ENCODE results near the gene PLXNA3. TPM values are rescaled to one million over a fixed set of nuclear protein-coding genes. Genes with fewer than 3 reads are reported as not detected.

The PLXNA3 gene
- total RNA-seq, 2 donors from 2014 or later = 52.6 to 68.8 TPM

DNA sequence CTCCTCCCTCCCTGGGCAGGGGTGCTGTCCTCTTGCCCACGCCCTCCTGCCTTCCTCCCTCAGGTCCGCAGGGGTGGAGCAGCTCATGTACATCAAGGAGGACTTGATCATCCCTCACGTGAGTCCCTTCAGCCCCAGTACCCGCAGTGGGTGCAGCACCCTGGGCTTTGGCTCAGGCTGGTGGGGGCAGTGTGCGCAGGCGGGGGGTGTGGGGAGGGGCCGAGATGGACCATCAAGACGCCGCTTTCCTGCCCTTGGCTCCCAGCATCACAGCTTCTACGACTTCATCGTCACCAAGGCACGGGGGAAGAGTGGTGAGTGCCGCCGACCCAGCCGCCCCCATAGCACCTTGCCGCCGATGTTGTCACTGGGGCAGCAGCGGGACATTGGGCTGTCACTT, 8.5 kb upstream of the PLXNA3 start:
- Histone ChIP-seq H3K9ac (ENCODE audit: extremely low read depth, low read length, poor library complexity, severe bottlenecking) (no peak overlapping the region), H3K4me1 (ENCODE audit: control insufficient read depth, insufficient read depth, low read length) (no peaks in the 10 kb centered on the region), H3K27ac (ENCODE audit: low read depth, low read length) (no peak overlapping the region), H3K9me3 (ENCODE audit: control insufficient read depth, low read length) (no peaks in the 10 kb centered on the region), H3K27me3 (ENCODE audit: control insufficient read depth, insufficient read depth, low read length, poor library complexity, severe bottlenecking) (no peaks in the 10 kb centered on the region), H3K36me3 (ENCODE audit: control insufficient read depth, insufficient read depth, low read length) (peaks cover 12% of the 10 kb centered on the region), H3K4me3 (ENCODE audit: low read length) (no peak overlapping the region)
- WGBS, 2 experiments (ENCODE audit: insufficient coverage in 1 of 2, insufficient read length in 1 of 2) = 97% methylated on average over 18 of the region's 18 CpGs; no CpG with 5 or more reads in 1 of the 2 experiments
- Mint-ChIP-seq H3K9me3 (peaks cover 67% of the 10 kb centered on the region), H3K4me3 (no peak overlapping the region), H3K36me3 (ENCODE audit: low read depth) (peaks cover 36% of the 10 kb centered on the region), H3K27me3 (ENCODE audit: insufficient read depth) (no peaks in the 10 kb centered on the region), H3K27ac (no peak overlapping the region), H3K4me1 (no peaks in the 10 kb centered on the region)
- no peak for DNase-seq
- TF ChIP-seq, protein P1, sequence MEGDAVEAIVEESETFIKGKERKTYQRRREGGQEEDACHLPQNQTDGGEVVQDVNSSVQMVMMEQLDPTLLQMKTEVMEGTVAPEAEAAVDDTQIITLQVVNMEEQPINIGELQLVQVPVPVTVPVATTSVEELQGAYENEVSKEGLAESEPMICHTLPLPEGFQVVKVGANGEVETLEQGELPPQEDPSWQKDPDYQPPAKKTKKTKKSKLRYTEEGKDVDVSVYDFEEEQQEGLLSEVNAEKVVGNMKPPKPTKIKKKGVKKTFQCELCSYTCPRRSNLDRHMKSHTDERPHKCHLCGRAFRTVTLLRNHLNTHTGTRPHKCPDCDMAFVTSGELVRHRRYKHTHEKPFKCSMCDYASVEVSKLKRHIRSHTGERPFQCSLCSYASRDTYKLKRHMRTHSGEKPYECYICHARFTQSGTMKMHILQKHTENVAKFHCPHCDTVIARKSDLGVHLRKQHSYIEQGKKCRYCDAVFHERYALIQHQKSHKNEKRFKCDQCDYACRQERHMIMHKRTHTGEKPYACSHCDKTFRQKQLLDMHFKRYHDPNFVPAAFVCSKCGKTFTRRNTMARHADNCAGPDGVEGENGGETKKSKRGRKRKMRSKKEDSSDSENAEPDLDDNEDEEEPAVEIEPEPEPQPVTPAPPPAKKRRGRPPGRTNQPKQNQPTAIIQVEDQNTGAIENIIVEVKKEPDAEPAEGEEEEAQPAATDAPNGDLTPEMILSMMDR (conservative IDR thresholded peaks at IDR 0.05) = no peak

DNA sequence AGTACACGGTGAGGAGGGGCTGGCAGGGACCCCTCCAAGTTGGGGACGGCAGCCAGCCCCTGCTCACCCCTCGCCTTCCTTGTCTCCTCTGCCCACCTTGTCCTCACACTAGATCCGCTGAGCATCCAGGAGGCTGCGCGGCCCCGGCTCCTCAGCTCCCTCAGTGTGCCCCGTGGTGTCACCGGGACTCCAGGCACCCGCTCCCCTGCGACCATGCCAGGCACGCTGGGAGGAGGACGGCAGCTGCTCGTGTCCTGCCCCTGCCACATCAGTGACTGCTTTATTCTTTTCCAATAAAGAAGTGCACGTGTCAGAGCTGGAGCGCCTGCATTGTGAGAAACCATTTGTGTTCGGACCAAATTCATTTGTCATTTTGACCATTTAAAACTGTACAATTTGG, 7.8 kb upstream of the PLXNA3 start:
- no peaks in the 10 kb centered on the region for H3K27me3 ChIP-seq (ENCODE audit: control insufficient read depth, insufficient read depth, low read length, poor library complexity, severe bottlenecking)
- no peak overlapping the region for H3K9ac ChIP-seq (ENCODE audit: extremely low read depth, low read length, poor library complexity, severe bottlenecking)
- Mint-ChIP-seq H3K9me3 (peaks cover 67% of the 10 kb centered on the region), H3K27me3 (ENCODE audit: insufficient read depth) (no peaks in the 10 kb centered on the region), H3K4me1 (no peaks in the 10 kb centered on the region), H3K27ac (no peak overlapping the region), H3K4me3 (no peak overlapping the region), H3K36me3 (ENCODE audit: low read depth) (peaks cover 37% of the 10 kb centered on the region)
- no peaks in the 10 kb centered on the region for H3K9me3 ChIP-seq (ENCODE audit: control insufficient read depth, low read length)
- no peaks in the 10 kb centered on the region for H3K4me1 ChIP-seq (ENCODE audit: control insufficient read depth, insufficient read depth, low read length)
- TF ChIP-seq, protein P1 (conservative IDR thresholded peaks at IDR 0.05) = no peak
- no peak overlapping the region for H3K4me3 ChIP-seq (ENCODE audit: low read length)
- DNase-seq = no peak
- peaks cover 12% of the 10 kb centered on the region for H3K36me3 ChIP-seq (ENCODE audit: control insufficient read depth, insufficient read depth, low read length)
- WGBS, 2 experiments (ENCODE audit: insufficient coverage in 1 of 2, insufficient read length in 1 of 2) = 96 to 97% methylated on average over 9 to 16 of the region's 17 CpGs
- no peak overlapping the region for H3K27ac ChIP-seq (ENCODE audit: low read depth, low read length)

GRCh38 chrX:154452823-154453222, 5.3 kb upstream of the PLXNA3 start:
- H3K4me1 ChIP-seq (ENCODE audit: control insufficient read depth, insufficient read depth, low read length) = no peaks in the 10 kb centered on the region
- no peak overlapping the region for H3K27ac ChIP-seq (ENCODE audit: low read depth, low read length)
- H3K27me3 ChIP-seq (ENCODE audit: control insufficient read depth, insufficient read depth, low read length, poor library complexity, severe bottlenecking) = no peaks in the 10 kb centered on the region
- no peak for DNase-seq
- no peak overlapping the region for H3K4me3 ChIP-seq (ENCODE audit: low read length)
- Mint-ChIP-seq H3K4me3 (no peak overlapping the region), H3K27me3 (ENCODE audit: insufficient read depth) (peaks cover 3% of the 10 kb centered on the region), H3K27ac (no peak overlapping the region), H3K4me1 (no peaks in the 10 kb centered on the region), H3K9me3 (peaks cover 64% of the 10 kb centered on the region), H3K36me3 (ENCODE audit: low read depth) (peaks cover 25% of the 10 kb centered on the region)
- no peaks in the 10 kb centered on the region for H3K9me3 ChIP-seq (ENCODE audit: control insufficient read depth, low read length)
- no peak overlapping the region for H3K9ac ChIP-seq (ENCODE audit: extremely low read depth, low read length, poor library complexity, severe bottlenecking)
- TF ChIP-seq, protein P1 (conservative IDR thresholded peaks at IDR 0.05) = no peak
- peaks cover 5% of the 10 kb centered on the region for H3K36me3 ChIP-seq (ENCODE audit: control insufficient read depth, insufficient read depth, low read length)
- 98 to 100% methylated on average over 1 to 7 of the region's 9 CpGs for WGBS, 2 experiments (ENCODE audit: insufficient coverage in 1 of 2, insufficient read length in 1 of 2)

All from endodermal cell (in vitro differentiated cells).